Left lung (tissue), 10 donors: ENCODE results near the gene HES2. TPM values are rescaled to one million over a fixed set of nuclear protein-coding genes. Genes with fewer than 3 reads are reported as not detected.
"Not testable (repeated sequence)": the region's sequence is repeated elsewhere in the genome, so short reads cannot be mapped to it uniquely, and the experiment has no call there.

Experiments used
- ATAC-seq: fragments of 200-7000 bp; cut with Tn5 transposase; one replicate; pipeline ENCODE4 v1.9.1; 2020; ENCODE audit warnings: moderate library complexity
- DNase-seq, 4 donors: peaks; one replicate each; pipeline ENCODE4 v3.0.0-alpha.2; 2013 to 2020
- H3K27ac ChIP-seq, 2 donors: fragments of 200-600 bp; sonication (generic) in 1 of 2; one replicate each; pipeline versions ENCODE4 v1.5.0 to v1.8.0; 2020 to 2021
- H3K27me3 ChIP-seq, 2 donors: fragments of 200-600 bp; sonication (generic) in 1 of 2; one replicate each; pipeline versions ENCODE4 v1.5.0 to v1.8.0; 2020 to 2021
- H3K36me3 ChIP-seq, 2 donors: fragments of 200-600 bp; sonication (generic) in 1 of 2; one replicate each; pipeline versions ENCODE4 v1.5.0 to v1.8.0; 2020 to 2021
- H3K4me1 ChIP-seq, 2 donors: fragments of 200-600 bp; one replicate each; pipeline ENCODE4 v1.8.0; 2021
- H3K4me3 ChIP-seq, 2 donors: fragments of 200-600 bp; sonication (generic) in 1 of 2; one replicate each; pipeline versions ENCODE4 v1.5.0 to v1.8.0; 2020 to 2021; ENCODE audit warnings: mild to moderate bottlenecking in 1 of 2
- H3K9me3 ChIP-seq, 2 donors: fragments of 200-600 bp; sonication (generic) in 1 of 2; one replicate each; pipeline versions ENCODE4 v1.5.0 to v1.8.0; 2020 to 2021
- intact Hi-C, 2 donors: fragments of 100-400 bp; cut with DNase I; formaldehyde crosslinking; loops; one replicate each; pipeline versions ENCODE4 v1.11.2 to v1.14.2; 2022
- polyA plus RNA-seq, 6 donors: library from polyadenylated mRNA; unstranded; fragments of 120-200 nt; gene quantifications; one replicate each; pipeline ENCODE4 v1.2.1, GENCODE V29; 2013; ENCODE audit not compliant: insufficient read length in 6 of 6
- total RNA-seq, 2 donors: library from RNA; stranded (reverse); fragmentation: NEBNext Ultra II Directional; extraction: Animal tissue kit (Norgen Biotek cat#: 25700); gene quantifications; one replicate each; pipeline ENCODE4 v1.2.1, GENCODE V29; 2021
- TF ChIP-seq, protein P1 (sequence below), 2 donors: fragments of 200-600 bp; sonication (generic) in 1 of 2; IDR thresholded peaks; one replicate each; pipeline versions ENCODE4 v1.5.0 to v1.8.0; 2021; ENCODE audit warnings: antibody characterized with exemption in 2 of 2
- donor health status: DM: no; HTN: yes; CAD: no.
- donor health status: DM: no; HTN: no; CAD: no.

Gene HES2
- total and polyA plus RNA-seq, 8 donors, result 0.06 to 6.6 (median 0.18) TPM

- peak in 1 of 4 donors; percentile 68 for DNase-seq
- no peaks in the 10 kb centered on the region for H3K36me3 ChIP-seq
- intact Hi-C loops, result no loop called here
- peaks cover 0 to 19% of the 10 kb centered on the region in 2 donors for H3K4me1 ChIP-seq
- no peak overlapping the region for H3K27ac ChIP-seq
- ATAC-seq, result no peak
- peaks cover 42 to 94% of the 10 kb centered on the region in 2 donors for H3K27me3 ChIP-seq
- TF ChIP-seq, protein P1, sequence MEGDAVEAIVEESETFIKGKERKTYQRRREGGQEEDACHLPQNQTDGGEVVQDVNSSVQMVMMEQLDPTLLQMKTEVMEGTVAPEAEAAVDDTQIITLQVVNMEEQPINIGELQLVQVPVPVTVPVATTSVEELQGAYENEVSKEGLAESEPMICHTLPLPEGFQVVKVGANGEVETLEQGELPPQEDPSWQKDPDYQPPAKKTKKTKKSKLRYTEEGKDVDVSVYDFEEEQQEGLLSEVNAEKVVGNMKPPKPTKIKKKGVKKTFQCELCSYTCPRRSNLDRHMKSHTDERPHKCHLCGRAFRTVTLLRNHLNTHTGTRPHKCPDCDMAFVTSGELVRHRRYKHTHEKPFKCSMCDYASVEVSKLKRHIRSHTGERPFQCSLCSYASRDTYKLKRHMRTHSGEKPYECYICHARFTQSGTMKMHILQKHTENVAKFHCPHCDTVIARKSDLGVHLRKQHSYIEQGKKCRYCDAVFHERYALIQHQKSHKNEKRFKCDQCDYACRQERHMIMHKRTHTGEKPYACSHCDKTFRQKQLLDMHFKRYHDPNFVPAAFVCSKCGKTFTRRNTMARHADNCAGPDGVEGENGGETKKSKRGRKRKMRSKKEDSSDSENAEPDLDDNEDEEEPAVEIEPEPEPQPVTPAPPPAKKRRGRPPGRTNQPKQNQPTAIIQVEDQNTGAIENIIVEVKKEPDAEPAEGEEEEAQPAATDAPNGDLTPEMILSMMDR (IDR thresholded peaks at IDR 0.05), result no peak
- no peaks in the 10 kb centered on the region for H3K9me3 ChIP-seq
- H3K4me3 ChIP-seq, result no peak overlapping the region
Observed at GRCh38 chr1:6447016-6447817, 27.5 kb upstream of the HES2 start.

- DNase-seq (no peak), ATAC-seq (no peak)
- H3K27me3 ChIP-seq, result peaks cover 42 to 94% of the 10 kb centered on the region in 2 donors
- no peaks in the 10 kb centered on the region for H3K36me3 ChIP-seq
- TF ChIP-seq, protein P1 (IDR thresholded peaks at IDR 0.05), result no peak
- H3K9me3 ChIP-seq, result no peaks in the 10 kb centered on the region
- intact Hi-C loops, result no loop called here
- H3K27ac ChIP-seq, result no peak overlapping the region
- H3K4me3 ChIP-seq, result no peak overlapping the region
- peaks cover 0 to 19% of the 10 kb centered on the region in 2 donors for H3K4me1 ChIP-seq
Observed at GRCh38 chr1:6446665-6447015, 26.9 kb upstream of the HES2 start.

- DNase-seq, H3K36me3 ChIP-seq, intact Hi-C loops, H3K4me3 ChIP-seq, H3K9me3 ChIP-seq, H3K27ac ChIP-seq, ATAC-seq: not testable (repeated sequence)
- H3K4me1 ChIP-seq, result peaks cover 0 to 19% of the 10 kb centered on the region in 2 donors
- peaks cover 38 to 94% of the 10 kb centered on the region in 2 donors for H3K27me3 ChIP-seq
Observed at GRCh38 chr1:6445929-6446328, 26.2 kb upstream of the HES2 start.

DNA sequence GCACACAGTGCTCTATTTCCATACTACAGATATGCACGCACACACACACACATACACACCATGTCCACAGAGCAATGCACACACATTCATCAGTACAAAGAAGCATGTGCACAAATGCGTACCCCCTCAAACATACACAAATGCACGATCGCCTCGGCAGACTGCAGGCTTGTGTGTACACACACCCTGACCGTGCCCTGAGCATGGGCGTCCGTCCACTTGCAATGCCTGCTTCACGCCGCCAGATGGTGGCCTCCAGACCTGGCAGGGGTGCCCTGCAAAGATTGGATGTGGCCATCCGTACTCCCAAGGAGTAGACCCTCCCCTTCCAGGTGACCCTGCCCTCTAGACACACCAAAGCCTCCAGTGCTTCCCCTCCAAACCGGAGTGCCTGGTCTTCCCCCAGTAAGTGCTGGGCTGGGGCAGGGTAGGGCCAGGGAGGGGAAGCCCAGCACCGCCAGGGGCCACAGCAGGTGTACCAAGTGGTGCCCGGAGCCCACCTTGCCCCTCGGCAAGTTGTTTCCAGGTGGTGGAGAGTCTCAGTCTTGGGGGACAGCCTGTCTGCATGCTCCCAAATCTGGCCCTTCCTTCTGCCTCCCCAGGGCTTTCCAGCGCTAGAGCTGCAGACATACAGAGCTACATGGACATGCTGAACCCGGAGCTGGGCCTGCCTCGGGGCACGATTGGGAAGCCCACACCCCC lies 25.5 kb upstream of the HES2 start:
- TF ChIP-seq, protein P1 (IDR thresholded peaks at IDR 0.05), result peak; percentile 33 to 66
- DNase-seq (peak in 1 of 4 donors; percentile 81), ATAC-seq (peak; percentile 64)
- no peaks in the 10 kb centered on the region for H3K9me3 ChIP-seq
- H3K27ac ChIP-seq, result no peak overlapping the region
- intact Hi-C loops, result no loop called here
- peaks cover 37 to 94% of the 10 kb centered on the region in 2 donors for H3K27me3 ChIP-seq
- no peak overlapping the region for H3K4me3 ChIP-seq
- H3K4me1 ChIP-seq, result peaks cover 0 to 25% of the 10 kb centered on the region in 2 donors
- no peaks in the 10 kb centered on the region for H3K36me3 ChIP-seq

DNA sequence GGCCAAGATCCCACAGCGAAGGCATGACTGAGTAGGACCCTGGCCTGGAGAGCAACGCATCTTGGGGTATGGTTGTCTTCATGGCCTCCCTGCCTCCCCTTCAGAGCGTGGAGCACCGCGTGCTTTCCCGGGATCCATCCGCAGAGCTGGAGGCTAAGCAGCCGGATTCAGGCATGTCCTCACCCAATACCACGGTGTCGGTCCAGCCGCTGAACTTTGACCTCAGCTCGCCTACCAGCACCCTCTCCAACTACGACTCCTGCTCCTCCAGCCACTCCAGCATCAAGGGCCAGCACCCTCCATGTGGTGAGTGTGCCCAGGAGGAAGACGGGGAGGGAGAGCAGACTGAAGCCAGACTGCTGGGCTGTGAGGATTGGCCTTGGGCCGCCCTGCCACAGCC lies 24.7 kb upstream of the HES2 start:
- DNase-seq, result peak in 1 of 4 donors; percentile 57
- Histone ChIP-seq H3K27me3 (peaks cover 29 to 94% of the 10 kb centered on the region in 2 donors), H3K4me1 (peaks cover 0 to 29% of the 10 kb centered on the region in 2 donors), H3K4me3 (no peak overlapping the region), H3K27ac (no peak overlapping the region), H3K9me3 (no peaks in the 10 kb centered on the region), H3K36me3 (no peaks in the 10 kb centered on the region)
- ATAC-seq, result no peak
- intact Hi-C loops, result no loop called here
- TF ChIP-seq, protein P1 (IDR thresholded peaks at IDR 0.05), result no peak
